HuH-7.5 (cell line): ENCODE measurements around the gene PXK.

Experiments used
- DNase-seq: peaks from one replicate; pipeline ENCODE4 v3.0.0; 2011; ENCODE audit warnings: low spot score

PXK gene

DNA sequence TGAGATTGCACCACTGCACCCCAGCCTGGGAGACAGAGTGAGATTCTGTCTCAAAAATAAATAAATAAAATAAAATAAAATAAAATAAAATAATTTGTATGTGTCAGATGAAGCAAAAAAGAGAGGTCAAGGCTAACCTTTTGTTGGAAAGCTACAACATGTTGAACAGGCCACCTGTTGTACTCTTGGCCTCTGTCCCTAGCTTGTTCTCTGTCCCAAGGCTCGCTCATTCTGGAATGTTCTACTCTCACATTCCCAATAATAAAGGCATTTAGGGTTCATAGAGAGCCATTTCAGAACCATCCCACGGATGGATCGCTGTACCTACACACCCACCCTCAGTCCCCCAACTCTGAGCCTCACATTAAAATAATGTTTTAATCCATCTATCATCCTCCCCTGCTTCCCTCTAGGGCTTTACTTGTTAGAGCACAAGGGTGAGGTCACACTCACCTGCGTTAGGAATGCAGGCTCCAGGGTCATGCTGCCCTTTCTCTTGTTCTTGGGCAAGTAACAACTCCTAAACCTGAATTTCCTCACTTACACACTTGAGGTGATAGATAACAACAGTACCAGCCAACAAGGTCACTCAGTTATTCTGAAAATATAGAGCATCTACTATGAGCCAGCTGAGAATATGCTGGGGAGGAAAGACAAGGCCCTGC, 134.3 kb downstream of the PXK start:
- no peak for DNase-seq

DNA sequence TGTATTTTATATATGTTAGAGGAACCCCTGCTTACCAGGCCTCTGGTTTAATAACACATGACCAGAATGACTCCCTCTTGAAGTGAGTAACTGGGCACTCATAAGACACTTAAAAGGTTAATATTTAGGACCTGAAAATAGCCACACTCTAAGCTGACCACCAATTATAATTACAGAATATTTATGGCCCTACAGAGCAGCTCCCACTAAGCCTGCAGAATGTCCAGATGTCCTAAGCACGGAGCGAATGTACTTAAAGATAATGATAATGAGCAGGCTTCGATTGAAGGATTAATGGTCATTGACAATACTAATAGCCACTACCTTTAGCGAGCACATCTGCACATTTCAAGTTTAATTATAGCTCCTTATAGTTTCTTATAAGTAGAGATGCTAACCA, 136.4 kb downstream of the PXK start:
- DNase-seq = no peak

DNA sequence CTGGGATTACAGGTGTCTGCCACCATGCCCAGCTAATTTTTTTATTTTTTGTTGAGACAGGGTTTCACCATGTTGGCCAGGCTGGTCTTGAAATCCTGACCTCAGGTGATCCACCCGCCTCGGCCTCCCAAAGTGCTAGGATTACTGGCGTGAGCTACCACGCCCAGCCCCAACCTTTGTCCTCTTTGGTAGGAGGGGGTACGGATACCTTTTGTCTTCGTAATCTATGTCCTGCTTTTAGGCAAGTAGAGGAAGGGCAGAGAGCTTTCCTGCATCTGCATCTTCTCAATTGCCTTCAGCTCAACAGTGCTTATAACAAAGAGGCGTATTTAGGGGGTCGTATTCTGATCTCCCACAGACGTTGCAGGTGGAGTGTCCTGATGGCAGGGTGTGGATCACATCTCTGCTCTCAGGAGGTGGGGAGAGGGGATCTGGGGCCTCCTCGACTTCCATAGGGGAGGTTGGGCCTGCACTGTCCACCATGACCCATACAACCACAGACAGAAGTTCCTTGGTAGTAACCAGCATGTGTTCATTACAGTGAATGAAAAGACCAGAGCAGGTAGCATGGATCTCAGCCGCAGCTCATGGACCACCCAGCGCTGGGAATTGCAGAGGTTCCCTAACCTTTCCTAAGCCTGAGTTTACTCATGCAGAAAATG, 137.8 kb downstream of the PXK start:
- DNase-seq = no peak

DNA sequence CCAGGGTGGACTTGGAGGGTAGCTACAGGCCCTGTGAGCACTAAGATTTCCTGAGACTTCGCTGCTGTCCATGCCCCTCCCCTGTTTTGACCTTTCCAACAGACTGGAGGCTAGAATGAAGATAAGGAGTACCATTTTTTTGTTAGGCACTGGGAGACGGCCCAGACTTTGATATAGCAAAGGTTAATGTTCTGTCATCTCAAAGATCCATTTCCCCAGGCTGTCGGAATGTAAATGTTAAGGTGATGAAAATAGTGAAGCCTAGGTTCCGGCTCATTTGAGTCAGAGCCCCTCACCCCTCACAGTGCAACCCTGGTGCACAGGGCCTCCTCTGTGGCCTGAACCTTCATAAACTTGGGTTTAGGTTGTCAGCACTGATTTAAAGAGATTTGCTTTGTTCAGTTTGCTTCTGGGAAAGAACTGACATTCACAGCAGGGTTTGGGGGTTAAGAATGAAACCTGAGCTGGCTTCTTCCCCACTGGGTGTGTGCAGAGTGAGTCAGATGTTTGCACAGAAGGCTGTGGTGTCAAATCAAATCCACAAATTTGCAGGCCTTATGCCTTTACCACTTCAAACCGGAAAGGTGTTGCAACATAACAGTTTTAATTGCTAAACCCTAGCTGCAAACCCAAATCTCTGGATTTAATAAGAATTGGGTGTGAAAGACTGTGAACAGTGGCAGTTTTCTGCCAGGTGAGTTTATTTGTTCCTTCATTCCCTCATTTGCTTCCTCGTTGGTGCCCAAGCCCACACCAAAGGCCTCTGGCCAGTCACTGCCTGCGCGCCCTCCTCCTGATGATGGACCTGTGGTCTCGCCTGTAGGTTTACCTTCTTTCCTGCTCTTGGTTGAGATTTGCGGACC, 138.6 kb downstream of the PXK start:
- peak; percentile 38 for DNase-seq

DNA sequence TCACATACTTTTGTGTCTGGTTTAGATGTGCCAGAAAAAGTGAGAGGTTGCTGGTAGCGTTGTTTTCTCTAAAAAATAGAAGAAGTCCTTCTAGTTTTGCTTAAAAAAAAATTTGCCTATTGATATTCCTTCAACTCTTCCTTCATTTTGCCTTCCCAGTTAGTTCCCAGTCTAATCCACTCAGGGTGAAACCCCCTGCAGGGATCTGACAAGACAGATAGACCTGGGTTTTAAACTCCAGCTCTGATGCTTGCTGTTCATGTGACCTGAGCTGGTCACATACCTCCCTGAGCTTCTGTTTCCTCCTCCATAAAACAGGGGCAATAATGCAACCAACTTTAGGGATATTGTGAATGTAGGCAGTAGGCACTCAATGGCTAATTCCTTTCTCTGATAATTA, 140.6 kb downstream of the PXK start:
- DNase-seq = no peak

DNA sequence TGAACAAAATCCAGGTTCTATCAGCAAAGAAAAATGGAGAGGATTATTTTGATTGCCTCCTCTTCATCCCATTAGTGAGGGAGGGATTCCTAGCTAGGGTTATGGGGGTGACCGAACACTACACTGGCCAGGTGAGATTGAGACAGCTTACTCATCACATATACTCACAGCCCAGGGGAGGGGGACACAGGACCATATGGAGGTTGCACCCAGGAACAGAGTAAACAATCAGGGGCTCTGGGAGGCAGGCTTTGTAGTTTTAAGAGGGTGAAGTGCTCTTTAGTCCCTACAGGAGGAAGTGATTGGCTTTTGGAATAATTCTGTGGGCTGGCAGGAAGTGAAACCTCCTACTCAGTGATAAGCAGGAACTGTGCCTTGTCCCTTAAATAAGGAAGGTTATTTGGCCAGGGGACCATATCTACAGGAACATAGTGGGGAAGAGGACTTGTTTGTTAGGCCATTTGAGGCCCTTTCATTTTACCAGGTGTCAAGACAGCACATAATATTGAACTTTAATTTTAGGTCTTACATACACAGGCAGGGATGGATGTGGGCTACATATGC, 141.7 kb downstream of the PXK start:
- no peak for DNase-seq

DNA sequence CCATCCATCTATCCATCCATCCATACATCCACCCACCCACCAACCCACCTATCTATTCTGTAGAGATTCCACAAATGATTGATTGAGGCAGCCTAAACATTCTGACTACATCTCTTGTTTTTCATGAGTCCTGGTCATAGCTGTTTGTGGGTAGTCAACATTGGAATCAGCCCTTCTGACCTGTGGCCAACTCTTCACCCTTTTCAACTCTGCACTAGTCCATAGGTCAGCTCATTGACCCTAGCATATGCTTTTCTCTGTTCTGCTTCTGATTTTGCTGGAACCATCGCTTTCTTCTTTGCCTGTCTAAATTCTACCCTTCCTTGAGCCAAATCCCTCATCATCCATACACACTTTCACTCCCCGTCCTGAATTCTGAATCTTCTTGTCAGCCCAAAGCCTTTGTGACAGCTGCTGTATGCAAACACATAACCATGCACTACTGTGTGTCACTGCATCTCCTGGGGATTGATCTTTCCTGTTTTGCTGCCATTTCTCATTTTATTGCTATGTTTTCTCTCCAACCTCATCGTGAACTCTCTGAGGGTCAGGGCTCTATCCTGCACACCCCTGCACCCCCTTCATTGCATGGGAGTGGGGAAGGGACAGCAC, 142.4 kb downstream of the PXK start:
- no peak for DNase-seq
